ENCODE results near the gene XAB2. TPM values are rescaled to one million over a fixed set of nuclear protein-coding genes. Genes with fewer than 3 reads are reported as not detected.

Gene XAB2
- total RNA-seq, 1 experiment from 2014 or later: 36.9 TPM

- Histone ChIP-seq H3K27me3 (ENCODE audit: control insufficient read depth, insufficient read depth, low read length) (no peaks in the 10 kb centered on the region), H3K27ac (ENCODE audit: low read length) (no peak overlapping the region), H3K4me1 (ENCODE audit: control insufficient read depth, insufficient read depth, low read length) (peaks cover 4% of the 10 kb centered on the region; the same call in 1 of the 2 replicates), H3K9me3 (ENCODE audit: control insufficient read depth, insufficient read depth, low read depth, low read length) (no peaks in the 10 kb centered on the region), H3K4me3 (ENCODE audit: low read depth in 2 of 2, low read length in 2 of 2) (no peak overlapping the region), H3K36me3 (ENCODE audit: control insufficient read depth, insufficient read depth, low read length) (peaks cover 7% of the 10 kb centered on the region; the same call in 1 of the 2 replicates)
- intact Hi-C loops (cut with micrococcal nuclease; ENCODE audit: unreplicated experiment) (no loop called here), in situ Hi-C loops (cut with HindIII; ENCODE audit: low pct_unique_long_range_greater_than_20kb, low sequenced_read_pairs) (no loop called here)
- ATAC-seq (no peak), DNase-seq (ENCODE audit: low read depth, low spot score) (no peak)
- ChIA-PET CTCF (no interaction called here), POLR2A (no interaction called here)
- TF ChIP-seq SIN3A (IDR thresholded peaks at IDR 0.05; ENCODE audit: borderline replicate concordance, insufficient read depth, low read depth, low read length): no peak
- no peak for TF ChIP-seq CTCF (IDR thresholded peaks at IDR 0.05)
- no peak for TF ChIP-seq TCF7L2 (IDR thresholded peaks at IDR 0.05; ENCODE audit: low read depth, low read length)
- TF ChIP-seq, protein P1, sequence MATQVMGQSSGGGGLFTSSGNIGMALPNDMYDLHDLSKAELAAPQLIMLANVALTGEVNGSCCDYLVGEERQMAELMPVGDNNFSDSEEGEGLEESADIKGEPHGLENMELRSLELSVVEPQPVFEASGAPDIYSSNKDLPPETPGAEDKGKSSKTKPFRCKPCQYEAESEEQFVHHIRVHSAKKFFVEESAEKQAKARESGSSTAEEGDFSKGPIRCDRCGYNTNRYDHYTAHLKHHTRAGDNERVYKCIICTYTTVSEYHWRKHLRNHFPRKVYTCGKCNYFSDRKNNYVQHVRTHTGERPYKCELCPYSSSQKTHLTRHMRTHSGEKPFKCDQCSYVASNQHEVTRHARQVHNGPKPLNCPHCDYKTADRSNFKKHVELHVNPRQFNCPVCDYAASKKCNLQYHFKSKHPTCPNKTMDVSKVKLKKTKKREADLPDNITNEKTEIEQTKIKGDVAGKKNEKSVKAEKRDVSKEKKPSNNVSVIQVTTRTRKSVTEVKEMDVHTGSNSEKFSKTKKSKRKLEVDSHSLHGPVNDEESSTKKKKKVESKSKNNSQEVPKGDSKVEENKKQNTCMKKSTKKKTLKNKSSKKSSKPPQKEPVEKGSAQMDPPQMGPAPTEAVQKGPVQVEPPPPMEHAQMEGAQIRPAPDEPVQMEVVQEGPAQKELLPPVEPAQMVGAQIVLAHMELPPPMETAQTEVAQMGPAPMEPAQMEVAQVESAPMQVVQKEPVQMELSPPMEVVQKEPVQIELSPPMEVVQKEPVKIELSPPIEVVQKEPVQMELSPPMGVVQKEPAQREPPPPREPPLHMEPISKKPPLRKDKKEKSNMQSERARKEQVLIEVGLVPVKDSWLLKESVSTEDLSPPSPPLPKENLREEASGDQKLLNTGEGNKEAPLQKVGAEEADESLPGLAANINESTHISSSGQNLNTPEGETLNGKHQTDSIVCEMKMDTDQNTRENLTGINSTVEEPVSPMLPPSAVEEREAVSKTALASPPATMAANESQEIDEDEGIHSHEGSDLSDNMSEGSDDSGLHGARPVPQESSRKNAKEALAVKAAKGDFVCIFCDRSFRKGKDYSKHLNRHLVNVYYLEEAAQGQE (IDR thresholded peaks at IDR 0.05; ENCODE audit: insufficient read depth in 1 of 2, low read depth in 2 of 2, low read length in 1 of 2): no peak
- TF ChIP-seq POLR2AphosphoS5 (IDR thresholded peaks at IDR 0.05; ENCODE audit: low read depth, low read length): no peak
- BruUV-seq (replicated peaks): no TSS peak
Measured at GRCh38 chr19:7624810-7625209, 4.5 kb downstream of the XAB2 start.

- BruUV-seq (replicated peaks): no TSS peak
- no peak overlapping the region for H3K27ac ChIP-seq (ENCODE audit: low read length)
- no peak for ATAC-seq
- H3K4me3 ChIP-seq (ENCODE audit: low read depth in 2 of 2, low read length in 2 of 2): no peak overlapping the region
- no peaks in the 10 kb centered on the region for H3K9me3 ChIP-seq (ENCODE audit: control insufficient read depth, insufficient read depth, low read depth, low read length)
- H3K36me3 ChIP-seq (ENCODE audit: control insufficient read depth, insufficient read depth, low read length): peaks cover 3% of the 10 kb centered on the region; the same call in 1 of the 2 replicates
- H3K4me1 ChIP-seq (ENCODE audit: control insufficient read depth, insufficient read depth, low read length): peaks cover 4% of the 10 kb centered on the region; the same call in 1 of the 2 replicates
- in situ Hi-C loops (cut with HindIII; ENCODE audit: low pct_unique_long_range_greater_than_20kb, low sequenced_read_pairs) (no loop called here), intact Hi-C loops (cut with micrococcal nuclease; ENCODE audit: unreplicated experiment) (no loop called here)
- POLR2A ChIA-PET: no interaction called here
- TF ChIP-seq CTCF (IDR thresholded peaks at IDR 0.05) (no peak), TCF7L2 (IDR thresholded peaks at IDR 0.05; ENCODE audit: low read depth, low read length) (no peak), POLR2AphosphoS5 (IDR thresholded peaks at IDR 0.05; ENCODE audit: low read depth, low read length) (no peak), SIN3A (IDR thresholded peaks at IDR 0.05; ENCODE audit: borderline replicate concordance, insufficient read depth, low read depth, low read length) (no peak)
- TF ChIP-seq, protein P1 (IDR thresholded peaks at IDR 0.05; ENCODE audit: insufficient read depth in 1 of 2, low read depth in 2 of 2, low read length in 1 of 2): no peak
- CTCF ChIA-PET: no interaction called here
- H3K27me3 ChIP-seq (ENCODE audit: control insufficient read depth, insufficient read depth, low read length): no peaks in the 10 kb centered on the region
- no peak for DNase-seq (ENCODE audit: low read depth, low spot score)
Measured at GRCh38 chr19:7623725-7624603, 5.4 kb downstream of the XAB2 start.
